H4 (cell line): ENCODE measurements around the gene SLC2A4. TPM values are rescaled to one million over a fixed set of nuclear protein-coding genes. Genes with fewer than 3 reads are reported as not detected.
A peak's percentile ranks its signal among the peaks of the same experiment; 100 is the strongest.

Source experiments
- DNase-seq: peaks from one replicate; pipeline ENCODE4 v3.0.0-alpha.2; 2015; ENCODE audit warnings: low spot score
- total RNA-seq: library from RNA; depleted of rRNA; stranded (reverse); fragments of >200 nt; shearing (Covaris generic); gene quantifications from 2 replicates; pipeline ENCODE4 v1.2.3, GENCODE V29; 2014

SLC2A4 gene
- total RNA-seq, 1 experiment from 2014 or later: 0.17 TPM

DNA sequence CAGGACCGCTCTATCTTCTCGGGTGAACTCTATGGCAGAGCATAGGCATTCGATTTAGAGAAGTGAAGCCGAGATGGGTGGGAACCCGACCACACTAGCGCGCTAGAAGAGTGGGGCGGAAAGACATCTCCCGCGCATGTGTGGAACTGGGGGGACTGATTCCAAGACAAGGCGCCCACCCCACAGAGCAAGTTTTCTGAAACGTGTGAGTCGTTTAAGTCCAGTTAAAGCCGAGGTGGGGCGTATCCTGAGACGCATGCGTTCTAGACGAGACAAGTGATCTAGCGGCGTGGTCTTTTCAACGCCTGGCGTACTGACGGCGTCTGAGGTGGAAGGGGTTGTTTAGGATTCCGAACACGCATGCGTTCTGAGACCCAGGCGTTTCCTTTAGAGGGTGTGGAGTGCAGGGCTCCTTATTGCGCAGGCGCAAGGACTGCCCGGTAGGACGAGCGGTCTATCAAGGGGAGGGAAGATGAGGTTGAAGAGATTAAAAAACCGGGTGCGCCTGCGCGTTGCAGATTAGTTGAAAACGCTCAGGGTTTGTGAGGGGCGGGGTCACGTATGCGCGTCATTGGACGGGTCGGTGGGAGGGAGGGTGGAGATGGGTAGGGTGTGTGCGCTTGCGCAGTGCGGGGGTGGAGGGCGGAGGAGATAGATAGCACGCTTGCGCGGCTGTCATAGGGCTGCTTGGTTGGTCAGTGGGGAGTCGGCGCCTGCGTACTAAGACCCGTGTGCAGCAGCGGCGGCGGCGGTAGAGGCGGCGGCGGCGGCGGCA is 25.6 kb downstream of the SLC2A4 start, which contains the start of gene EIF5A:
Gene EIF5A, plus strand, starts transcription at position 718 of the 775 bp plus-strand sequence. CDS start 2,008 bp downstream, outside the sequence.
- peak; percentile 98 for DNase-seq

DNA sequence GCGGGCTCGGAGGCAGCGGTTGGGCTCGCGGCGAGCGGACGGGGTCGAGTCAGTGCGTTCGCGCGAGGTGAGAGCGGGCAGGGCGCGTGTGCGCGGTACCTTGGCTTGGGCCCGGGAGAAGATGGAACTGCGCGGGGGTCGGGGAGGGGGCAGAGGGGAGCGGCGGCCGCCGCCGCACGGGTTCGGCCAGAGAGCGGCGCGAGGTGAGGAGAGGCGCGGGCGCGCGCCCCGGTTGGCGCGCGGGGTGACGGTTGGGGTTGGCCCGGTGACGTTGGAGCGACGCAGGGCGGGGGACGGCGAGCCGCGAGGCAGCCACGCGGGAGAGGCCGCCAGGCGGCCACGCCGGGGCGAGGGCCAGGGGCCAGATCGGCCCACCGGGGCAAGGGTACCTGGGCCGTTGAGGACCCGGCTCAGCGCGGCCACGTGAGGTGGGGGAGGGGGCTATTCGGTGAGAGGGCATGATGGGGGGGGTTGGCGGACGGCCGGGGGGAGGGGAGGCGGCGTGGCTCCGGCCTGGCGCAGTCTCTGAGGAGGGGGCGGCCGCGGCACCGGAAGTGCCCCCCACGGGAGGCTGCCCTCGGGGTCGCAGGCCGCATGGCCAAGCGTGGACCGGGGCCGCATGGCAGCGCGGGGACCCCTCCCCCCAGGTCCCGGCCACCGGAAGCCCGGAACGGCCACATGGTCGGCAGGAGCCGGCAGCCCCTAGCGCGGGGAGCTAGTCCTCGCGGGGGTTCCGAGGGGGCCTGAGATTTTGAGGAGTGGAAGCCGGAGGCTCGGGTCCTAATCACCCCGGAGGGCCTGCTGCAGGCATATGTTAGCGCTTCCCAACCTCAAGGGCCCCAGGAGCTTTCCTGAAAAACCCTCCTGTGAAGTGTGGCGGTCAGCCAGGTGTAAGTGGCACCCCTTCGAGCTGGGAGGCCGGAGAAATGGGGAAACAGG is 26.4 kb downstream of the SLC2A4 start:
- DNase-seq: no peak

GRCh38 chr17:7308625-7309433 is 27.3 kb downstream of the SLC2A4 start:
- DNase-seq: peak; percentile 59

- no peak for DNase-seq
Measured at GRCh38 chr17:7309628-7310027, 28.1 kb downstream of the SLC2A4 start.

DNA sequence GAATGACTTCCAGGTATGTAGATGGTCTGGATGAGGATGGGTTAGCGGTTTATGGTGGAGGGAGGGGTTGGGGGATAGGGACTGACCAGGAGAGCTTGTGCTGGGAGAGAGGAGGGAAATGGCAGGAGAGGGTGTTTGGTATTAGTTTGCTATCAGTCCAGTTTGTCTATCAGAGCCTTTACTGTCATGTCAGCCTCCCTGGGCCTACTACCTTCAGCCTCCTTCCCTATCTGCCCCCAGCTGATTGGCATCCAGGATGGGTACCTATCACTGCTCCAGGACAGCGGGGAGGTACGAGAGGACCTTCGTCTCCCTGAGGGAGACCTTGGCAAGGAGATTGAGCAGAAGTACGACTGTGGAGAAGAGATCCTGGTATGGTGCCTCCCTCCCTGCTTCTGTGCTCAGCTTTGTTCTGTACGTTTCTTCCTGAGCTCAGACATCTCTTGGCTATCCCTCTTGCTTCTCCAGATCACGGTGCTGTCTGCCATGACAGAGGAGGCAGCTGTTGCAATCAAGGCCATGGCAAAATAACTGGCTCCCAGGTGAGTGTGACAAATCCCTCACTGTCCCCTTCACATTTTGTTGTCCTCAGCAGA is 29.7 kb downstream of the SLC2A4 start:
- DNase-seq: no peak

DNA sequence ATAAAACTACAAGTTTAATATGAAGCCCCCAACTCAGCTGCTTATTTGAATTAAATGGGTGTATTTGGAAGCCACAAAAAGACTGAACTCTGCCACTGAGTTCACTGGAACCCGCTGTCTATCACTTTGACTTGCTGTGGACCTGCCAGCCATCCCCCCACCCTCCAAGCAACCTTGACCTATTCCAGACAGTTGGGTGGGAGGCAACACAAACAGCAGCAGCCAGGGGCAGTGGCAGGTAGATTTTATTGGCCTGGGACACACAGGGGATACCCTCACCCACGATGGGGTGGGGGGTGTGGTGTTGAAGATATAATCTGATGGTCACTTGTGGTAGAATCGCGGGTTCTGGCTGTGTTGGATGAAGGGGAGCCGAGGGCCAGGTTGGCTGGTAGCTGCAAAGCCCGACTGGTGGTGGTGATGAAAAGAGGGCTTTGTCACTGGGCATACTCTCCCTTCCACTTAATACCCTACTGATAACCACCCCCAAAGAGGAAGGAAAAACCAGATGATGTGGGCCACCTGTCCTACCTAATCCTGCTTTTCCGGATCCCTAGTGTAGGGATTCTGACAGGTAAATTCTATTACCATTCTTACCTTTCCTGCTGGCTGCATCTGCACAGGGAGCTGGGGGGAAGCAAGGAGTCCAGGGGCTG is 31.0 kb downstream of the SLC2A4 start:
- DNase-seq: no peak

DNA sequence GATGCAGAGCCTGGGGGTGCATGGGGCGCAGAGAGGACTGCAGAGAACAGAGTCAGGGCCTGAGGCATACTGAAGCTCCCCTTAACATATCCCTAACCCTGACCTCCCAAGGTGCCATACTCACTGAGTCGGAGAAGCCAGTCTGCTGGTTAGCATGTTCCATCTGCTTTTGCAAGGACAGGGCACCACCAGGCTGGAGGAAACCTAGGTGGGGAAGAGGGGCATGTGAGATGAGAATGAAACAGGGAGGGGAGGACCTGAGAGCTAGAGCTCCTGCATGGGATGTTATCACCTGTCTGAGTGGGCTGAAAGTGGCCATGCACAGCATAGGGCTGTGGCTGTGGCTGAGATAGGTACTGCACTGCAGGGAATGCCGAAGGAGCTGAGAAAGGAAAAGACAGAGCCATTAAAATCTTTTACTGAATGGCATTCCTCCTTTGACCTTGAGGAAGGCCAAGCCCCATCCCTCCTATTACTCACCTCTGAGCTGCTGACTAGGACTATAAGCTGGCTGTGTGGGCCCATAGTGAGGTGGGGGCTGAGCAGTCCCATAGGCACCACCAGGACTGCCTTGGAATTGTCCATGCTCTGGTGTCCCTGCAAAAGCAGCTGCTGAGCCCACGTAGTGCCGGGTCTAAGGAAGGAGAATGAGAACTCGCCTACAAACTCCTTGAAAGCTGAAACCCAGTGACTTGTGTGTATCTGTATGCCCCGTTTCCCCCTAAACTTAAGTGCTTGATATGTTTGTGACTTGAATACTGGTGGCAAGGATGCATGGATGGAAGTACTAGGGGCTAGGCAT is 31.8 kb downstream of the SLC2A4 start:
- DNase-seq: no peak

GRCh38 chr17:7313890-7314718 is 32.6 kb downstream of the SLC2A4 start:
- no peak for DNase-seq

DNA sequence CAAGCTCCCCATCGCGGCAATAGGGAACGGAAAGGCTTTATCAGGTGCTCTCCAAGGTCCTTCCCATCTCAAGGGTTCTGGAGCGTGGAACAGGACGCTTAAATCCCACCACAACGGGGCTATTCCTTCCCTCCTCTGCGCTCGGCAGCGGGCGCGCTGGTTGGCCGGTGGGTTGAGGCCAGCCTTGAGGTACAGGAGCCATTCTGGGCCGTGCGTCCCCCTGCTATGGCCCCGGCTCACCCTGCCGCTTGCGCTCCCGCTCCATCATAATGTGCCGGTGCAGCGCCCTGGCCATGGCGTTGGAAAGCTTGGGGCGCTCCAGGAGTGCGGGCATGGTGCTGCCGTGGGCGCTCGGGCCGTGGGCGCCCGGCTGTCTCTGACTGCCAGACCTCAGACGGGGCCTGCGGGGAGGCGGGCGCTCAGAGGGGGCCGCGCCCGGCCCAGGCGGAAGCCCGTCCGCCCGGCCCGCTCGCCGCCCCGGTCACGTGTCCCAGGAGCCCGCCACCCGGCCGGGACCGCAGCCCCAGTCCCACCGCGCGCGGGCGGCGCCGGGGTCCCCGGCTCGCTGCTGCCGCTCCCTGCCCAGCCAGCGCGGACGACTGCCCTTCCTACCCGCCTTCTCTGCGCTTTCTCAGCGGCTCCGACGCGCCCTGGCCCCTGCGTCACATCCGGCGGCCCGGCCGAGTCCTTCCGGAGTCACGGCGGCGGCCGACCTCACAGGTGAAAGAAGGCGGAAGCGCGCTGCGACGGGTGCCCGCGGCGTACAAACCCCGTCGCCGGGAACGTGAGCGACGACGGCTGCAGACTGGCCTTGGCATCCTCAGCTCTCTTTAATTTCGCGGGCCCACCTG is 33.4 kb downstream of the SLC2A4 start, which contains the start of gene GPS2:
Gene GPS2, minus strand, starts transcription at position 642 of the 851 bp plus-strand sequence. Its CDS starts 308 bp downstream, at position 334.
- peak; percentile 74 for DNase-seq

DNA sequence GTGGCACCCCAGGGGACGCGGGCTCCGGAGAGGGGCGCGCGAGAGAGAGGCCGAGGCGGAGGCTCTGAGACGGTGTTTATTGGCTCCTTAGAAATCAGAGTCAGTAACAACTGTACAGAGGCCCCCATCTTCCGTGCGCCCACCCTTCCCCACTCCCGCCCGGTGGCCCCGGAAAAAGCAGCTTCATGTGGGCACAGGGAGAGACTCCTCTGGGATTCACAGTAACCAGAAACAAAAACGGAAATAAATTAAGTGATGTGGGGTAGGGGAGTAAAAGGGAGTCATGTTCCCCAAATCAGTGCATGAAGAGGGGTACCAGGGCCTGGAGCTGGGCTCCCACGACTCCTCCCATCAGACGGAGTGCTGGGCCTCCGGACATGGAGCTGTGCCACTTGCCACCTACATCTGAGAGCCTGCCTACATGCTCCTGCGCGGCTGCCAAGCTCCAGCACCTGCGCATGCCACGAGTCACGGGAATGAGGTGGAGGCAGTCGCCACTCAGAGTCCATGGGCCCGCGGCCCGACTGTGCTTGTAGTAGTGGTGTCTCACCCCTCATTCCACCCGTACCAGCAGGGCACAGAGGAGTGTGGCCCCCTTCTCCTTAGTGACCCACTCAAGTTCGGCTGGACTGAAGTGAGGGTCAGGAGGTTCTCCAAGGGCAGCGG is 34.2 kb downstream of the SLC2A4 start:
- no peak for DNase-seq

DNA sequence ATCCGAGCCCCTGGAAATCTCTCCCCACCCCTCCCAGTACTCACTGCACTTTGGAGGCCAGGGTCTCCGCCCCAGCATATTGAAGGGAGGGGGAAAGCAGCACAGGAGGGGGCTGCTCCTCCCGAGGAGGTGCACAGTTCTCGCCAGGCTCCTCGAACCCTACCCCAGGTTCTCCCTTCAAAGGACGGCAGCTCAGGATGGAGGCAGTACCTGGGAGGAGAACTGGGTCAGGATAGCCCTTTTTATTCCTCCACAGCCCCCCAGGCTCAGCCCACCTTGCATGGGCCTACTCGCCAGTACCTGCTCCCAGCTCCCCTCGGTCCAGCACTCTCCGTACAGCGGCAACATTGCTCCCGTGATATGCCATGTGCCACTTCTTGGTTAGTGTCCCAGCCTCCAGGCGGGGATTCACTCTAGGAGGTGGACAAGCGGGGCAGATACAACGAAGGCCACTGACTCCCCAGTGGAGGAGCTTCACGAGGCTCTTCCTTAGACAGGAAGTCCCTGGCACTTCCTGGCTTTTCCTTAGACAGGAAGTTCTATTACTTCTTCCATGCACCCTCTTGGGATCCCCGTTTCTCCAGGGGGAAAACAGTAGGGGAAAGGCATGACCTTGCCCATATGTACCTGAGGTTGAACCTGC is 35.8 kb downstream of the SLC2A4 start:
- no peak for DNase-seq

DNA sequence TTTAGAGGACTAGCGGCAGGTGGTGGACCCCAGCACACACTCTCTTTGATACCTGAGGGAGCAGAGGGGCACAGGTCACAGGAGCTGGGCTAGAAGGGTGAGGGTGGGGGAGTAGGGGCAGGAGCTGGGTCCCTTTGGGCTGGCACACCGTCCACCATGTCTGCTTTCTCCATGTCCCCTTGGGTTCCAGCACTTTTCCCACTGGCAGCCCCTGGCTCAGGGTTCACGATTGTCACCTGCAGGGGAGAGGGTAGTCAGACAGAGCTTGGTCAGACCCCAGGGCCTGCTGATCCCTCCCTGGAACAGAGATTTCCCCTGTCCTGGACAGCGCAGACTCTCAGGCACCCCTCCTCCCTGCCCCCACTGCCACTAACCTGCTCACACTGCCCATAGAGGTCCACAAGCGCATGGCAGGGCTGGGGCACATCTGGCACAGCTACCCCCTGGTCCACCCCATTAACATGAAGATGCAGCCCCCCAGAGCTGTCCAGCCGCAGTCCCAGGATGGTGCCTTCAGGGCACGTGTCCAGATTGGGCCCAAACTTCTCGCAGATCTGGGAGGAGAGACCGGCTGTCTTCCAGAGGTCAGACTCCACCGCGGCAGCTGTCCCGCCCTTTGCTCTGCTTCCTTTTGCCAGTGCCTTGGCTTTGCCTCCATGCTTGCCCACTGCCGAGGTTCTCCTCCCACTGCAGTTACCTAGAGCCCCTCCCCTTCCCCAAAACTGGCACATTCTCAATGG is 36.8 kb downstream of the SLC2A4 start:
- DNase-seq: no peak

GRCh38 chr17:7321466-7321865 is 39.9 kb downstream of the SLC2A4 start:
- DNase-seq: no peak

- DNase-seq: no peak
Measured at GRCh38 chr17:7322520-7323194, 41.1 kb downstream of the SLC2A4 start.

DNA sequence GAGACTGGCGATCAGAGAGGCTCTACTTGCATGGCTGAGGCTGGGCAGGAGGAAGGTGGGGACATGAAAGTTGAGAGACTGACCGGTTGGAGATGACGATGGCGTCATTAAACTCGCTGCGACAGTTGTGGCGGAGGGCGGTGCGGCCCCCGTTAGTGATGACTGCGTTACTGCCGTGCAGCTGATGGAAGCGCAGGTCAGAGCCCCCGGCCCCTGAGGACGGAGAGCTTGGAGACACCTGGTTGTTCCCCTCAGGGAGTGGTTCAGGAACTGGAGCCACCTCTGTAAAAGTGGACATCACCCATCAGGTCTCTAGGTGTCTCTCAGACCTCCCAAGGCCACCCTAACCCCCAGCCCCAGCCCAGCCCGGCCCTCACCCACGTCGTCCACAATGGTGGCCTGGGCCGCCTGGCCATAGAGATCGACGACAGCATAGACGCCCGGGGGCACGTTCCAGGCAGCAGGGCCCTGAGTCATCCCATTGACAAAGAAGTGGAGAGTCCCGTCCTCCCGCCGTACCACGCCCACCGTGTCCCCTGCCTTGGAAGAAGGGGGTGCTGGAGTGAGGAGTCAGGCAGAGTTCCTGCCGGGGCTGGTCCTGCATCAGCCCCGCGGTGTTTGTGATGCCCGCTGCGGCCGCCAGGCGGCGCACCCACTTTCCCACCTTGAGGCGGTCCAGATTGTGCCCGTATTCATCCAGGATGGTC is 42.4 kb downstream of the SLC2A4 start:
- no peak for DNase-seq
